ENCODE results near the gene SPACA6. TPM values are rescaled to one million over a fixed set of nuclear protein-coding genes. Genes with fewer than 3 reads are reported as not detected.

SPACA6 gene
- total and polyA plus RNA-seq, 9 of the 15 experiments (the other 6 are each of a cell fraction or from before 2014, with no cell fraction given): 1.3 to 17.3 (median 6.2) TPM

DNA sequence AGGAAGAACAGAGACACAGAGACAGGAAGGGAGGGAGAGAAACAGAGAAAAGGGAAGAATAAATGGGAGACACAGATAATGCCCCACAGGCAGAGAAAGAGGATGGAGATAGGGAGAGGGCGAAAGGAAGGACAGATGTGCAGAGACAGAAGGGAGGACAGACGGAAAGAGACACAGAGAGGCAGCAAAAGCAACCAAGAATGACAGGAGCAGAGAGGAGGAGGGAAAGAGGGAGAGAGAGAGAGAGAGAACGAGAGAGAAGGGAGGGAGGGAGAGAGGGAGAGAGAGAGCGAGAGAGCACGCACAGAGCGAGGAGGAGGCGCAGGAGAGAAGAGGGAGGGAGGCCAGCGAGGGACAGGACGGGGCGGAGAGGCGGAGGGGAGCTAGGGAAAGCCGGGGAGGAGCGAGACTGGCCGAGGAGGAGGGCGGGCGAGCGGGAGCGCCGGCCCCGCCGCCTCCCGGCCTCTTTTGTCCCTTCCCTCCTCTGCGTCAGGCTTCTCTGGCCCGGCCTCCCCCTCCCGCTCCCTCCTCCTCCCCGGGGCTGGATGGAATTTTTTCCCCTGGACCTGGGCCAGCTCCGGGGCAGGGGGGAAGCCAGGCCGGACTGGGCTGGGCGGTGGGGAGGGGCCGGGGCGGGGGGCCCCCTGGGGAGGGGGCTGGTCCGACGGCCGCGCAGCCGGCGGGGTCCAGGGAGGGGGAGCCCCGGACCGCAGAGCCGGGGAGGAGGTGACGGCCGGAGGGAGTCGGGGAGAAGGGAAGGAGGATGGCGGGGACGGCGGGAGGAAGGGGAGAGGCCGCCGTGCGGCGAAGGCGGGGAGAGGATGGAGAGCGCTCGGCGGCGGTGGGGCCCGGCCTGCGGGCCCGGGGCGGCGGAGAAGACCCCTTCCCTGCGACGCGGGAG is 4.2 kb upstream of the SPACA6 start (continued):
- TF ChIP-seq, protein P1, sequence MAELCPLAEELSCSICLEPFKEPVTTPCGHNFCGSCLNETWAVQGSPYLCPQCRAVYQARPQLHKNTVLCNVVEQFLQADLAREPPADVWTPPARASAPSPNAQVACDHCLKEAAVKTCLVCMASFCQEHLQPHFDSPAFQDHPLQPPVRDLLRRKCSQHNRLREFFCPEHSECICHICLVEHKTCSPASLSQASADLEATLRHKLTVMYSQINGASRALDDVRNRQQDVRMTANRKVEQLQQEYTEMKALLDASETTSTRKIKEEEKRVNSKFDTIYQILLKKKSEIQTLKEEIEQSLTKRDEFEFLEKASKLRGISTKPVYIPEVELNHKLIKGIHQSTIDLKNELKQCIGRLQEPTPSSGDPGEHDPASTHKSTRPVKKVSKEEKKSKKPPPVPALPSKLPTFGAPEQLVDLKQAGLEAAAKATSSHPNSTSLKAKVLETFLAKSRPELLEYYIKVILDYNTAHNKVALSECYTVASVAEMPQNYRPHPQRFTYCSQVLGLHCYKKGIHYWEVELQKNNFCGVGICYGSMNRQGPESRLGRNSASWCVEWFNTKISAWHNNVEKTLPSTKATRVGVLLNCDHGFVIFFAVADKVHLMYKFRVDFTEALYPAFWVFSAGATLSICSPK (IDR thresholded peaks at IDR 0.05; ENCODE audit: borderline replicate concordance): peak; percentile 94; the same call in 1 of the 2 replicates
- TF ChIP-seq, protein P2, sequence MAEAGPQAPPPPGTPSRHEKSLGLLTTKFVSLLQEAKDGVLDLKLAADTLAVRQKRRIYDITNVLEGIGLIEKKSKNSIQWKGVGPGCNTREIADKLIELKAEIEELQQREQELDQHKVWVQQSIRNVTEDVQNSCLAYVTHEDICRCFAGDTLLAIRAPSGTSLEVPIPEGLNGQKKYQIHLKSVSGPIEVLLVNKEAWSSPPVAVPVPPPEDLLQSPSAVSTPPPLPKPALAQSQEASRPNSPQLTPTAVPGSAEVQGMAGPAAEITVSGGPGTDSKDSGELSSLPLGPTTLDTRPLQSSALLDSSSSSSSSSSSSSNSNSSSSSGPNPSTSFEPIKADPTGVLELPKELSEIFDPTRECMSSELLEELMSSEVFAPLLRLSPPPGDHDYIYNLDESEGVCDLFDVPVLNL (CRISPR knock-in tag; IDR thresholded peaks at IDR 0.05; ENCODE audit: low read depth): no peak
- peak; percentile 76; the same call in 1 of the 2 replicates for TF ChIP-seq HDGF (IDR thresholded peaks at IDR 0.05)
- peak; percentile 88; the same call in 1 of the 2 replicates for TF ChIP-seq ELF4 (CRISPR knock-in tag; IDR thresholded peaks at IDR 0.05)
- peak; percentile 68 for TF ChIP-seq CC2D1A (IDR thresholded peaks at IDR 0.05)
- TF ChIP-seq NRF1 (conservative IDR thresholded peaks at IDR 0.05 in 1 of 2, IDR thresholded peaks at IDR 0.05 in 1 of 2): peak; percentile 18 to 32; a peak in 1 of 4 replicates
- TF ChIP-seq SMARCA5 (IDR thresholded peaks at IDR 0.05): peak; percentile 91
- TF ChIP-seq XRCC5 (IDR thresholded peaks at IDR 0.05; ENCODE audit: low read depth, low read length): no peak
- TF ChIP-seq NCOR1 (IDR thresholded peaks at IDR 0.05): peak; percentile 39; the same call in 1 of the 2 replicates
- TF ChIP-seq SP1 (CRISPR knock-in tag; IDR thresholded peaks at IDR 0.05): peak; percentile 27; the same call in 1 of the 2 replicates
- peak in 1 of 2 experiments; percentile 69; a peak in 3 of 4 replicates for TF ChIP-seq FOXK2 (conservative IDR thresholded peaks at IDR 0.05 in 1 of 2, IDR thresholded peaks at IDR 0.05 in 1 of 2; ENCODE audit: low read depth in 2 of 2)
- TF ChIP-seq RBFOX2 (IDR thresholded peaks at IDR 0.05; ENCODE audit: low read depth, low read length): peak; percentile 54; the same call in 1 of the 2 replicates
- peak; percentile 76 for TF ChIP-seq PHB2 (IDR thresholded peaks at IDR 0.05; ENCODE audit: low read depth)
- TF ChIP-seq TAF9B (IDR thresholded peaks at IDR 0.05; ENCODE audit: partially characterized antibody): peak; percentile 54
- no peak for TF ChIP-seq ZNF124 (CRISPR knock-in tag; IDR thresholded peaks at IDR 0.05)
- no peak for TF ChIP-seq TAF7 (tag; IDR thresholded peaks at IDR 0.05)
- TF ChIP-seq, protein P3, sequence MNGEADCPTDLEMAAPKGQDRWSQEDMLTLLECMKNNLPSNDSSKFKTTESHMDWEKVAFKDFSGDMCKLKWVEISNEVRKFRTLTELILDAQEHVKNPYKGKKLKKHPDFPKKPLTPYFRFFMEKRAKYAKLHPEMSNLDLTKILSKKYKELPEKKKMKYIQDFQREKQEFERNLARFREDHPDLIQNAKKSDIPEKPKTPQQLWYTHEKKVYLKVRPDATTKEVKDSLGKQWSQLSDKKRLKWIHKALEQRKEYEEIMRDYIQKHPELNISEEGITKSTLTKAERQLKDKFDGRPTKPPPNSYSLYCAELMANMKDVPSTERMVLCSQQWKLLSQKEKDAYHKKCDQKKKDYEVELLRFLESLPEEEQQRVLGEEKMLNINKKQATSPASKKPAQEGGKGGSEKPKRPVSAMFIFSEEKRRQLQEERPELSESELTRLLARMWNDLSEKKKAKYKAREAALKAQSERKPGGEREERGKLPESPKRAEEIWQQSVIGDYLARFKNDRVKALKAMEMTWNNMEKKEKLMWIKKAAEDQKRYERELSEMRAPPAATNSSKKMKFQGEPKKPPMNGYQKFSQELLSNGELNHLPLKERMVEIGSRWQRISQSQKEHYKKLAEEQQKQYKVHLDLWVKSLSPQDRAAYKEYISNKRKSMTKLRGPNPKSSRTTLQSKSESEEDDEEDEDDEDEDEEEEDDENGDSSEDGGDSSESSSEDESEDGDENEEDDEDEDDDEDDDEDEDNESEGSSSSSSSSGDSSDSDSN (IDR thresholded peaks at IDR 0.05; ENCODE audit: borderline replicate concordance in 1 of 2, low read depth in 2 of 2, low read length in 2 of 2): peak; percentile 13 to 70; a peak in 1 of 4 replicates
